Middle frontal gyrus (tissue), 1 donor: ENCODE results near the gene SPATA2L.

ENCODE experiments used
- DNase-seq: peaks from one replicate; pipeline ENCODE4 v3.0.0-alpha.2; 2015; ENCODE audit warnings: low spot score; ENCODE audit errors: extremely low spot score

Gene SPATA2L

DNA sequence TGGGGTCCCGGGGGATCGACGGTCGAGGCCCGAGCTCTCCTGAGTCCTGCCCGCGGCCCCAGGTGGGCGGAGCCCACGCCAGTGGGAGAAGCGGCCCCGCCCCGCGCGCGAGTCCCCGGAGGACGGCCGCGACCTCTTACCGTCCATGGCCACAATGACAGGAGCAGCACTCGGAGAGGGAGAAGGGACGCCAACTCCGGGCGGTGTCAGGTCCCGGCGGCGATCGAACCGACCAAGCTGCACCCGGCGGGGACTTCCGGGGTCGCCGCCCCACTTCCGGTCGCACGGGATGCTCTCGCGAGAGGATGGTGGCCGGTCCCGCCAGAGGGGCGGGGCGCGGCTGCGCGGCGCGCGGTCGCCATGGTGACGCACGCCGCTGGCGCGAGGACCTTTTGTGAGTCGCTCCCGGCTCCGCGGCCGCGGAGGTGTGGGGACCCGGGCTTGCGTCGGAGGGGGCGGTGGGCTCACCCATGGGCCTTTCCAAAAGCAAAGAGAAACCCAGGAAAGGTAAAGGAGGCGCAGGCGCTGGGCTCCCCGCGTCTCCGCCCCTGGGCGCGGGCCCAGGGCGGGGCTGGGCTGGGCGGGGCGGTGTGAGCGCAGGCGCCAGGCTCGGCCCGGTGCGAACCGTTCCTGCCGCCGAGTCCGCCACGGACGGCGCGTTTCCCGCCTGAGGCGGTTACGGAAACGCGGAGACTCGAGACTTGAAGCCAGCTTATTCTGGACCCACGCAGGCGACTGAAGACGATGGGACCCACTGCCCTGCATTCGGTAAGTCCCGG lies 43.9 kb downstream of the SPATA2L start, which contains the start of the genes CHMP1A and SPATA33:
TSS of gene CHMP1A (minus strand) at position 267 of the 779 bp plus-strand sequence. CDS start at position 147, 120 bp downstream.
TSS of gene SPATA33 (plus strand) at position 395 of the 779 bp plus-strand sequence. CDS start at position 471, 76 bp downstream.
- DNase-seq = peak; percentile 77

DNA sequence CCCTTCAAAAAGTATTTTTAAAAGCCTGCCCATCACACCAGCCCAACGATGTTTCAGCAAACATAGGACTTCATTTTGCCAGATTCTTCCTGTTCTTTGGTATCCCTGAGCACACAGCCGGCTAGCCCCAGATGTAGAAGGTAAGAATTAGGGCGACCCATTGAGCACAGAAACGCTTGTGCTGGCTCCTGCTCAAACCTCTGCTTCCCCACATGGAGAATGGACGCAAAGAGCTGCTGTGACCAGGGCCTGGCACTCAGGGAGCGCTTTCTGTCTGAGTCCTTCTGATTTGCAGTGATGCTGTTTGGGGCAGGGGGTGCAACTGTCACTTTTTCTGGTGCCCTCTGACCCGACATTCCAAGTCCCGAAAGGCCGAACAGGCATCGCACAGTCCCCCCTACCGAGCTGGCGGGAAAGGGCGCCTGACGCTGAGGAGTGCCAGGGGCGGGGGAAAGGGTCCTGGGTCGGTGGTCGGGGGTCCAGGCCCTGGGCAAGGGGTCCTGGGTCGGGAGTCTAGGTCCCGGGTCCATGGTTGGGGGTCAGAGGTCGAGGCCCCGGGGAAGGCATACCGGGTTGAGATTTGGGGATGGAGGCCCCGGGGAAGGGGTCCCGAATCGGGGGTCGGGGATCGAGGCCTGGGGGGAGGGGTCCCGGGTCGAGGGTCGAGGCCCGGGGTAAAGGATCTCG lies 44.9 kb downstream of the SPATA2L start:
- DNase-seq = no peak

DNA sequence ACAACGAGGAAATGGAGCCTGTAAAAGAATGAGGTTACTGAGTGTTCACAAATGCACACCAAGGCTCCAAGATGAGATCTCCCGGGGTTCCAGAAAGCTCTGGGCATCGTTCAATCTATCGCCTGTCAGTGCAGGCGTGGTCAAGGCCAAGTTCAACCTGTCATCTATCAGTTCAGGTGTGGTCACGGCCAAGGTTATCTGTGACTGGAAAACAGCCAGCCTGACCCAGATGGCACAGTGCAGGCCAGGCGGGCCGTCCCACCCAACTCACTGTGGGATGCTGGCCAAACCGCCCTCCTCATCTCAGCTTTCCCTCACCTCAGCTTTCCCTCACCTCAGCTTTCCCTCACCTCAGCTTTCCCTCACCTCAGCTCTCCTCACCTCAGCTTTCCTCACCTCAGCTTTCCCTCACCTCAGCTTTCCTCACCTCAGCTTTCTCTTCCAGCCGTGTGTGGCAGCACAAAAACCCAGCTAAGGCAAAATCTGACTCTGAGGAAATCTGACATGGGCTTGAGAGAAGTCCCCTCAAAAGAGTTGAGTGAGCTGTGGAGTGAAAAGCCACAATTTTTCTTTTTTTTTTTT lies 46.4 kb downstream of the SPATA2L start:
- no peak for DNase-seq

DNA sequence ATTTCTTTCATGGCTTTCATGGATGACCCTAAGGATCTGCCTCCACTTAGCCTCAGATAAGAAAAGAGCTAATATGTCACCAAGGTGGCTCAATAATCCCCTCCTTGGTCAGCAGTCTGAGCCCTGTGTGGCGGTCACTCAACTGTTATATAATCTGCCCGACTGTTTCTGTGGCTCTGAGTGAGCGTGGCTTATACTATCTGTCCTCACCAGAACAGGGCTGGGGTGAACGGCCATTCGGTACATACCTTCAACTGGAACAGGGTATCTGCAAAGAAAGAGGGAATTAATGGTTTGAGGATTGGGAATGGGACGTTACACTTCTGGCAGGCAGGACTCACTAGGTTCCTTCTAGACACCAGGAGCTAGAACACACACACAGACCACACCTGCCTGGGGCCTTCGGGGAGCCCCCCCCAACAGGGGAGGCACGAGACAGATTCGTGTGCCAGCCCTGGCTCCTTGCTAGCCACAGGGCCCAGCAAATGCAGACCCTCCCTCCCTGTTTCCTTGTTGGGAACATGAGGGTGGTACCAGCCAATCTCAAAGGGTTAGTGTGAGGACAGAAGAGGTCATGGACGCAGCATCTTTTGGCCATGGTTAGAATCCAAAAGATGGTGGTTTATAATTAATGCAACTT lies 47.7 kb downstream of the SPATA2L start:
- no peak for DNase-seq

DNA sequence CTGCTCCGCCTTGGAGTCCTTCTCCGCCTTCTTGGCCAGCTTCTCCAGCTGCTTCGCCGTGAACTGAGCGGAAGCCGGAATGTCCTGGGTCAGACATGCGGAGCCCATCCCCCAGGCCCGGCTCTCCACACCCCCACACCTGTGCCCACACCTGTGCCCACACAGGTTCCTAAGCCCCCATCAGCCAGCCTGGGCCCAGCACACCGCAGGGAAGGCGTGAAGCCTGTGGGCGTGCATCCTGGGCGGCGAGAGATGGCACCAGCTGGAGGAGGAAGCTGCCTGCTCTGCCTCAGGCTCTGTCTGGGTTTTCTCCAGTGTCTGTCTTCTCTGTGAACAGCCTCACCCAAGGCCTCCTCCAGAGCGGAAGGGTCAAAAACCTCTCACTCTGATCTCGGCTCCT lies 49.9 kb downstream of the SPATA2L start:
- no peak for DNase-seq

DNA sequence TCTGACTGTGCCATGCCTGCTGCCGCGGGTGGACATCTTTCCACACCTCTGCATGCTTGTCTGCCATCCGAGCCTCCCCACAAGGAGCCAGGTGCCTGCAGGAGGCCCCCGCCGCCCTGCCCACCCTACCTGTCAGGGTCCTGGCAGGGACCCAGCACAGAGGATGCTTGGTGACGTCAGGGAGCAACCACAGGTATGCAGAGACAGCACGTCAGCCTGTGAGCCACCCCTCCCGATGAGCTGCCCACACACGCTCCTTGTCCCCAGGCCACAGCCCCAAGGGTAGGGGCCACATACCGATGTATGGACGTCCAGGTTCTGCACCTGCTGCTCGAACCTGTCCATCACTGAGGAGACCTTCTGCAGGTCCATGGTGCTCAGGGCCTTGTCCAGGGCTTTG lies 54.6 kb downstream of the SPATA2L start:
- no peak for DNase-seq
